Ascending aorta (tissue), 2 donors: ENCODE data around the gene EFNB2. TPM values are rescaled to one million over a fixed set of nuclear protein-coding genes. Genes with fewer than 3 reads are reported as not detected.

ENCODE experiments used
- DNase-seq, 2 donors: peaks; one replicate each; pipeline ENCODE4 v3.0.0-alpha.2; 2019; ENCODE audit warnings: low spot score in 2 of 2
- H3K27ac ChIP-seq, 2 donors: fragments of 200-600 bp; sonication (generic); one replicate each; pipeline ENCODE4 v1.5.1; 2016 to 2017; ENCODE audit warnings: mild to moderate bottlenecking in 1 of 2
- H3K27me3 ChIP-seq: fragments of 200-600 bp; sonication (generic); one replicate; pipeline ENCODE4 v1.5.1; 2017
- H3K36me3 ChIP-seq, 2 donors: fragments of 200-600 bp; sonication (generic); one replicate each; pipeline ENCODE4 v1.5.1; 2016
- H3K4me1 ChIP-seq, 2 donors: fragments of 200-600 bp; sonication (generic); one replicate each; pipeline ENCODE4 v1.5.1; 2016 to 2017; ENCODE audit warnings: mild to moderate bottlenecking in 1 of 2
- H3K4me3 ChIP-seq, 2 donors: fragments of 200-600 bp; sonication (generic); one replicate each; pipeline ENCODE4 v1.5.1; 2016 to 2017; ENCODE audit warnings: mild to moderate bottlenecking in 1 of 2
- H3K9me3 ChIP-seq, 2 donors: fragments of 200-600 bp; sonication (generic); one replicate each; pipeline ENCODE4 v1.5.1; 2016
- intact Hi-C: fragments of 100-400 bp; cut with DNase I; formaldehyde crosslinking; loops from one replicate; pipeline ENCODE4 v1.15.1; 2023
- total RNA-seq: library from RNA; depleted of rRNA; stranded (reverse); fragments of >200 nt; gene quantifications from one replicate; pipeline ENCODE4 v1.1.0, GENCODE V29; 2016
- TF ChIP-seq, protein P1 (sequence below), 3 experiments: fragments of 200-600 bp in 2 of 3; fragments of 450-650 bp in 1 of 3; sonication (generic) in 2 of 3; IDR thresholded peaks; one replicate each; pipeline ENCODE4 v1.5.1; 2016 to 2019; ENCODE audit warnings: antibody characterized with exemption in 3 of 3, mild to moderate bottlenecking in 1 of 3, moderate library complexity in 1 of 3

The EFNB2 gene
- total RNA-seq, 1 donor from 2014 or later: 38.0 TPM

DNA sequence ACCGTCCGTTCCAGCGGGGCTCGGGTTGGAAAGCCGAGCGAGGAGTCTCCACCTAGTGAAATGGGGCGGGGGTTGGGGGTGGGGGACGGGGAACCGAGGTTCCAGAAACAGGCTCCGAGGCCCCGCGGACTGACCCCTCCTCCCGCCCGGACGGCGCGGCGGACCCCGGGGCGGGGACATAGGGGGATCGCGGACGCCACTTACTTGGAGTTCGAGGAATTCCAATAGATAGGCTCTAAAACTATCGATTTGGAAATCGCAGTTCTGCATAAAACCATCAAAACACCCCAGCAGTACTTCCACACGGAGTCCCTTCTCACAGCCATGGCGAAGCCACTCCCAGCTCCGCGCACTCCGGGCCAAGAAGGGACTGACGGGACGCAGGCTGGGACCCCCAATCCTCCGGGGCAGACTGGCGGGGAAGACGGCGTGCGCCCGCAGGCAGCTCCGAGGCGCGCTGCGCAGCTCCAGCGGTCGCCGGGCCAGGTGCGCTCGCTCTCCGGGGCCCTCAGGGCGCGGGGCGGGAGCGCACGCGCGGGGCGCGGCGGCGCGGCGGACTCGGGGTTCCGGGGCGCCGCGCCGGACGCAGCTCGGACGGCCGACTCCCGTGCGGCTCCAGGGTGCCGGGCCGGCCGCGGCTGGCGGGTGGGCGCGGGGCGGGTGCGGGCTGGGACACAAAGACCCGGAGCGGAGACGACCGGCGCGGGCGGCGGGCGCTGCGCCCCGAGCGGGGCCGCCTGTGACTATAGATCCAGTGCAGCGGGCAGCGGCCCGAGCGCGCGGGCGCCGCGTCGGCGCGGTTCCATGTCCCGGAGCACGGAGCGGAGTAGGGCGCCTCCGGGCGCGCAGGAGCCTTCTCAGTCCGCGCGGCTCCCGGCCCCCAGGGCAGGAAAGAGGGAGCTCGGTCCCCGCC lies 567 bp downstream of the EFNB2 start:
- no peak for DNase-seq
- intact Hi-C loops: loop anchor here (1.0 to 10.0 kb wide), 8 partner anchors 32 to 1963 kb away; no protein-coding TSS in a partner anchor
- peaks cover 0 to 2% of the 10 kb centered on the region in 2 donors for H3K4me1 ChIP-seq

GRCh38 chr13:106533943-106534638 lies 1.4 kb downstream of the EFNB2 start:
- peak in 1 of 2 donors; percentile 78 for DNase-seq
- peak overlapping the region; percentile 90 to 97 for H3K27ac ChIP-seq
- H3K36me3 ChIP-seq: no peaks in the 10 kb centered on the region
- H3K4me1 ChIP-seq: peaks cover 0 to 2% of the 10 kb centered on the region in 2 donors
- H3K9me3 ChIP-seq: no peaks in the 10 kb centered on the region
- peak overlapping the region; percentile 79 to 98 for H3K4me3 ChIP-seq
- intact Hi-C loops: loop anchor here (5.0 to 10.0 kb wide), 5 partner anchors 909 to 1962 kb away; no protein-coding TSS in a partner anchor
- TF ChIP-seq, protein P1, sequence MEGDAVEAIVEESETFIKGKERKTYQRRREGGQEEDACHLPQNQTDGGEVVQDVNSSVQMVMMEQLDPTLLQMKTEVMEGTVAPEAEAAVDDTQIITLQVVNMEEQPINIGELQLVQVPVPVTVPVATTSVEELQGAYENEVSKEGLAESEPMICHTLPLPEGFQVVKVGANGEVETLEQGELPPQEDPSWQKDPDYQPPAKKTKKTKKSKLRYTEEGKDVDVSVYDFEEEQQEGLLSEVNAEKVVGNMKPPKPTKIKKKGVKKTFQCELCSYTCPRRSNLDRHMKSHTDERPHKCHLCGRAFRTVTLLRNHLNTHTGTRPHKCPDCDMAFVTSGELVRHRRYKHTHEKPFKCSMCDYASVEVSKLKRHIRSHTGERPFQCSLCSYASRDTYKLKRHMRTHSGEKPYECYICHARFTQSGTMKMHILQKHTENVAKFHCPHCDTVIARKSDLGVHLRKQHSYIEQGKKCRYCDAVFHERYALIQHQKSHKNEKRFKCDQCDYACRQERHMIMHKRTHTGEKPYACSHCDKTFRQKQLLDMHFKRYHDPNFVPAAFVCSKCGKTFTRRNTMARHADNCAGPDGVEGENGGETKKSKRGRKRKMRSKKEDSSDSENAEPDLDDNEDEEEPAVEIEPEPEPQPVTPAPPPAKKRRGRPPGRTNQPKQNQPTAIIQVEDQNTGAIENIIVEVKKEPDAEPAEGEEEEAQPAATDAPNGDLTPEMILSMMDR (IDR thresholded peaks at IDR 0.05): no peak
- H3K27me3 ChIP-seq: no peaks in the 10 kb centered on the region

More for the DNA sequence above, 567 bp downstream of the EFNB2 start:
- Histone ChIP-seq H3K36me3 (no peaks in the 10 kb centered on the region), H3K4me3 (peak overlapping the region; percentile 79 to 98), H3K9me3 (no peaks in the 10 kb centered on the region), H3K27ac (peak overlapping the region; percentile 90 to 97), H3K27me3 (no peaks in the 10 kb centered on the region)
- TF ChIP-seq, protein P1 (IDR thresholded peaks at IDR 0.05): peak in 1 of 3 experiments; percentile 3

DNA sequence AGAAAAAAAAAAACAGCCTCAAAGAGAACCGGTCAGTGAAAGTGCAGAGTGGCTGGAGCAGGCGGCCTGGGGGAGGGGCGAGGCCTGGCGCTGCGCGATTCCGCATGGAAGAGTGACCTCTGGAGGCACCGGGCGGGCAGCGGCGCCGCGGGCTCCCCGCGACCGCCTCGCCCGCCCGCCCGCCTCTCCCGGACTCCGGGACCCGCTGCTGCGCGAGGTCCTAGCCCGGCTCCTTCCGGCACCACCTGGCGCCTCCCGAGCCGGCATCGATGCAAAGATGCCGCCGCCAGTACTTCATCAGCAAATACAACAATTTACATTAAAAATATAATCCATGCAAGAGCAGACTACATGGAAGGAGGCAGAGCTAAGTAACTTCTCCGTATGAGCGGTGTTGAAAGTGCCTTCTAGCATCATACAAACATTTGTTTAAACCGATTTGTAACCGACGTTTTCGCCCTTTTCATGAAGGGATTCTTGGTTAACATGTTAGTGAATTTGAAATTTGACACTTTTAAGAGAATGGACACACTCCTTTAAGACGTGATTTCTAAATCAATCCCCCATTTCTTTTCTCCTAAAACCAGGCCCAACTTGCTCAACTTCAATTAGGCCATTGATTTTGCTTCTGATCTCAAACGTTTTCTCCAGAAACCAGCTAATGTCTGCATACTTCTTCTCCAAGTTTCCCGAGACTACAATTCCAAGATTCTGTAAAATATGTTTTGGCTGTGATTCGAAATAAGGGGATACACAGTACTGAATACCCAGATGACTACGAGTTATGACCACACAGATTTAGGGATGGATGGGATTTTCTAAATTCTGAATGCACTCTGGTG lies 2.1 kb downstream of the EFNB2 start:
- Histone ChIP-seq H3K4me1 (peaks cover 0 to 2% of the 10 kb centered on the region in 2 donors), H3K9me3 (no peaks in the 10 kb centered on the region), H3K36me3 (no peaks in the 10 kb centered on the region), H3K27me3 (no peaks in the 10 kb centered on the region), H3K4me3 (peak overlapping the region; percentile 79 to 98), H3K27ac (peak overlapping the region; percentile 90 to 97)
- intact Hi-C loops: loop anchor here (5.0 to 10.0 kb wide), 5 partner anchors 909 to 1961 kb away; no protein-coding TSS in a partner anchor
- peak in 1 of 2 donors; percentile 88 for DNase-seq
- TF ChIP-seq, protein P1 (IDR thresholded peaks at IDR 0.05): peak; percentile 33 to 53 (median 46)

DNA sequence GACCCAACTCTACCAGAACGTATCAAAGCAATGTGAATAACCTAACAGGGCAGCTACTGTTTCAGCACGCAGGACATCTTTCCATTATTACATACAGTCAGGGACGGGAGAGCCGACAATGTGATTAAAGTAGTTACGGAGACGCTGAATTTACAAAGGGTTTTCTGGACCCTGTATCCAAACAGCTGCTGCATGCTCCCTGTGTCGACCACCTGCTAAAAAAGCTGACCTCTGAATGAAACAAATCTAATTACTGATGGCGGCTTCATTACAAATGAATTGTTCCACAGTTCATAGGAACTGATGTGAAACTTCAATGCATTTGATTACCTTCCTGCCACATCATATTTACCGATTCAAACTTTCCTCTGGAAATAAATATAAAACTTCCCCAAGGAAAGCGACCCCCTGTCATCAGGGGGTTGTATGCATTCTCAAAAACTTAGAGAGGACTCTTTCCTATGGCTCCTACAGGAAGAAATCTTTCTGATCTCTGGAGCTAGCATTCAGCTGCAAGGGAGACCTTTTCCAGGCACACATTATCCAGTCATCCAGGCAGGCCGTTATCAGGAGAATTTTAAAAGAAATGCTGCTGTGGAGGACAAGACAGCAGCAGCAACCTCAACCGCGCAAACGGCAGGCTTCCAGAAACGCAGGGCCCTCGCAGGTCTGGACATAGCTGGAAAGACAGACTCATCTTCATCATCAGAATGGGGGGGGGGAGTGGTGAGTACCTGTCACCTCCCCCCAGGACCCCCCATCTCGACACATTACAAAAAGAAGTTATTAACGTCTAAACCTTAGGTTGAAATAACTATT lies 3.1 kb downstream of the EFNB2 start:
- H3K27ac ChIP-seq: peak overlapping the region; percentile 67 to 97
- peaks cover 0 to 2% of the 10 kb centered on the region in 2 donors for H3K4me1 ChIP-seq
- intact Hi-C loops: loop anchor here (5.0 to 10.0 kb wide), 5 partner anchors 908 to 1960 kb away; no protein-coding TSS in a partner anchor

More for the DNA sequence above, 3.1 kb downstream of the EFNB2 start:
- Histone ChIP-seq H3K9me3 (no peaks in the 10 kb centered on the region), H3K27me3 (no peaks in the 10 kb centered on the region), H3K36me3 (no peaks in the 10 kb centered on the region), H3K4me3 (peak overlapping the region; percentile 79 to 98)
- no peak for DNase-seq
- TF ChIP-seq, protein P1 (IDR thresholded peaks at IDR 0.05): no peak
